Adipocyte (in vitro differentiated cells): Measurements from ENCODE around the gene LEAP2.

Experiments
- DNase-seq: peaks from one replicate; pipeline ENCODE4 v3.0.0-alpha.2; 2015; ENCODE audit warnings: low read depth
- H3K27me3 ChIP-seq: replicated peaks from 2 replicates; pipeline ENCODE4 v1.7.0; 2013; ENCODE audit warnings: mild to moderate bottlenecking, low read length, moderate library complexity; ENCODE audit not compliant: control insufficient read depth, insufficient read depth
- H3K36me3 ChIP-seq: 2 replicates; pipeline ENCODE4 v1.7.0; 2013; ENCODE audit warnings: low read length, mild to moderate bottlenecking, moderate library complexity; ENCODE audit not compliant: control insufficient read depth, insufficient read depth, severe bottlenecking
- H3K4me1 ChIP-seq: 2 replicates; pipeline ENCODE4 v1.7.0; 2013; ENCODE audit warnings: mild to moderate bottlenecking, low read length, moderate library complexity; ENCODE audit not compliant: control insufficient read depth, insufficient read depth
- H3K4me3 ChIP-seq: 2 replicates; pipeline ENCODE4 v1.7.0; 2013; ENCODE audit warnings: mild to moderate bottlenecking, low read length, moderate library complexity
- H3K9ac ChIP-seq: 2 replicates; pipeline ENCODE4 v1.7.0; 2013; ENCODE audit warnings: mild to moderate bottlenecking, low read length, moderate library complexity
- H3K9me3 ChIP-seq: 2 replicates; pipeline ENCODE4 v1.7.0; 2013; ENCODE audit warnings: mild to moderate bottlenecking, low read length, moderate library complexity; ENCODE audit not compliant: control insufficient read depth

The LEAP2 gene

GRCh38 chr5:132886064-132886823, 12.8 kb downstream of the LEAP2 start:
- H3K9ac ChIP-seq: no peak overlapping the region
- no peaks in the 10 kb centered on the region for H3K27me3 ChIP-seq
- peaks cover 8% of the 10 kb centered on the region for H3K4me1 ChIP-seq
- no peaks in the 10 kb centered on the region for H3K9me3 ChIP-seq
- H3K4me3 ChIP-seq: no peak overlapping the region
- no peak for DNase-seq
- peaks cover 90% of the 10 kb centered on the region for H3K36me3 ChIP-seq

- no peaks in the 10 kb centered on the region for H3K27me3 ChIP-seq
- peaks cover 8% of the 10 kb centered on the region for H3K4me1 ChIP-seq
- H3K36me3 ChIP-seq: peaks cover 90% of the 10 kb centered on the region
- H3K9me3 ChIP-seq: no peaks in the 10 kb centered on the region
- H3K4me3 ChIP-seq: no peak overlapping the region
- no peak for DNase-seq
- H3K9ac ChIP-seq: no peak overlapping the region
Observed at GRCh38 chr5:132887283-132887682, 13.8 kb downstream of the LEAP2 start.

- Histone ChIP-seq H3K9ac (no peak overlapping the region), H3K9me3 (no peaks in the 10 kb centered on the region), H3K27me3 (no peaks in the 10 kb centered on the region), H3K4me1 (peaks cover 8% of the 10 kb centered on the region), H3K4me3 (no peak overlapping the region), H3K36me3 (peaks cover 90% of the 10 kb centered on the region)
- DNase-seq: peak; percentile 30
Observed at GRCh38 chr5:132889501-132889900, 16.0 kb downstream of the LEAP2 start.

- peaks cover 91% of the 10 kb centered on the region for H3K36me3 ChIP-seq
- H3K4me1 ChIP-seq: peaks cover 14% of the 10 kb centered on the region
- no peaks in the 10 kb centered on the region for H3K9me3 ChIP-seq
- no peak for DNase-seq
- H3K9ac ChIP-seq: no peak overlapping the region
- no peaks in the 10 kb centered on the region for H3K27me3 ChIP-seq
- no peak overlapping the region for H3K4me3 ChIP-seq
Observed at GRCh38 chr5:132890817-132891216, 17.3 kb downstream of the LEAP2 start.

GRCh38 chr5:132895719-132896305, 22.3 kb downstream of the LEAP2 start:
- H3K36me3 ChIP-seq: peaks cover 91% of the 10 kb centered on the region
- no peaks in the 10 kb centered on the region for H3K27me3 ChIP-seq
- no peak overlapping the region for H3K9ac ChIP-seq

GRCh38 chr5:132896685-132897084, 23.2 kb downstream of the LEAP2 start:
- Histone ChIP-seq H3K9ac (no peak overlapping the region), H3K9me3 (no peaks in the 10 kb centered on the region), H3K27me3 (no peaks in the 10 kb centered on the region), H3K4me3 (no peak overlapping the region), H3K36me3 (peaks cover 91% of the 10 kb centered on the region), H3K4me1 (peaks cover 14% of the 10 kb centered on the region)
- DNase-seq: no peak

More at GRCh38 chr5:132895719-132896305, 22.3 kb downstream of the LEAP2 start:
- no peaks in the 10 kb centered on the region for H3K9me3 ChIP-seq
- H3K4me3 ChIP-seq: no peak overlapping the region
- no peak for DNase-seq
- peaks cover 14% of the 10 kb centered on the region for H3K4me1 ChIP-seq

- Histone ChIP-seq H3K4me1 (peaks cover 14% of the 10 kb centered on the region), H3K9ac (no peak overlapping the region), H3K9me3 (no peaks in the 10 kb centered on the region), H3K27me3 (no peaks in the 10 kb centered on the region), H3K36me3 (peaks cover 84% of the 10 kb centered on the region), H3K4me3 (no peak overlapping the region)
- DNase-seq: no peak
Observed at GRCh38 chr5:132898094-132898493, 24.6 kb downstream of the LEAP2 start.

GRCh38 chr5:132901036-132901435, 27.6 kb downstream of the LEAP2 start:
- no peaks in the 10 kb centered on the region for H3K27me3 ChIP-seq
- peaks cover 5% of the 10 kb centered on the region for H3K4me1 ChIP-seq
- DNase-seq: no peak
- H3K9me3 ChIP-seq: no peaks in the 10 kb centered on the region
- no peak overlapping the region for H3K4me3 ChIP-seq
- H3K36me3 ChIP-seq: peaks cover 72% of the 10 kb centered on the region
- H3K9ac ChIP-seq: no peak overlapping the region

- no peak for DNase-seq
- Histone ChIP-seq H3K4me1 (no peaks in the 10 kb centered on the region), H3K27me3 (no peaks in the 10 kb centered on the region), H3K4me3 (no peak overlapping the region), H3K9ac (no peak overlapping the region), H3K9me3 (no peaks in the 10 kb centered on the region), H3K36me3 (peaks cover 65% of the 10 kb centered on the region)
Observed at GRCh38 chr5:132901730-132902129, 28.3 kb downstream of the LEAP2 start.

GRCh38 chr5:132905938-132906337, 32.5 kb downstream of the LEAP2 start:
- H3K27me3 ChIP-seq: no peaks in the 10 kb centered on the region
- peaks cover 51% of the 10 kb centered on the region for H3K36me3 ChIP-seq
- DNase-seq: peak; percentile 49
- no peak overlapping the region for H3K9ac ChIP-seq
- no peaks in the 10 kb centered on the region for H3K9me3 ChIP-seq
- H3K4me3 ChIP-seq: no peak overlapping the region
- H3K4me1 ChIP-seq: no peaks in the 10 kb centered on the region

- Histone ChIP-seq H3K4me1 (no peaks in the 10 kb centered on the region), H3K36me3 (peaks cover 55% of the 10 kb centered on the region), H3K27me3 (no peaks in the 10 kb centered on the region), H3K9me3 (no peaks in the 10 kb centered on the region), H3K9ac (no peak overlapping the region), H3K4me3 (no peak overlapping the region)
- DNase-seq: no peak
Observed at GRCh38 chr5:132907161-132907560, 33.7 kb downstream of the LEAP2 start.
